GM23338 (cell line): ENCODE data around the gene CCDC150. TPM values are rescaled to one million over a fixed set of nuclear protein-coding genes. Genes with fewer than 3 reads are reported as not detected.

Source experiments
- ATAC-seq: fragments of 200-7000 bp; cut with Tn5 transposase; 3 replicates; pipeline ENCODE4 v1.9.1; 2020
- DNase-seq: peaks from one replicate; pipeline ENCODE4 v3.0.0-alpha.2; 2015; ENCODE audit warnings: low spot score
- H2AFZ ChIP-seq: fragments of 200-600 bp; sonication (generic); 2 replicates; pipeline ENCODE4 v1.8.0; 2016; ENCODE audit warnings: antibody characterized with exemption, mild to moderate bottlenecking, moderate library complexity
- H3F3A ChIP-seq: fragments of 200-600 bp; sonication (generic); replicated peaks from 2 replicates; pipeline ENCODE4 v1.8.0; 2017; ENCODE audit warnings: antibody characterized with exemption, mixed run types, low read depth
- H3K27ac ChIP-seq: fragments of 200-600 bp; sonication (generic); 2 replicates; pipeline ENCODE4 v1.6.1; 2016; ENCODE audit warnings: low read depth
- H3K27me3 ChIP-seq: fragments of 200-600 bp; sonication (generic); 2 replicates; pipeline ENCODE4 v1.8.0; 2016; ENCODE audit warnings: mild to moderate bottlenecking, mixed run types, moderate library complexity; ENCODE audit not compliant: insufficient read depth
- H3K36me3 ChIP-seq: fragments of 200-600 bp; sonication (generic); 2 replicates; pipeline ENCODE4 v1.8.0; 2016; ENCODE audit warnings: mild to moderate bottlenecking; ENCODE audit not compliant: insufficient read depth
- H3K4me1 ChIP-seq: fragments of 200-600 bp; sonication (generic); 2 replicates; pipeline ENCODE4 v1.8.0; 2016; ENCODE audit warnings: mild to moderate bottlenecking, moderate library complexity; ENCODE audit not compliant: insufficient read depth
- H3K4me2 ChIP-seq: fragments of 200-600 bp; sonication (generic); 2 replicates; pipeline ENCODE4 v1.7.1; 2017; ENCODE audit warnings: mixed run types
- H3K4me3 ChIP-seq: fragments of 200-600 bp; sonication (generic); 2 replicates; pipeline ENCODE4 v1.6.1; 2016; ENCODE audit warnings: mixed run types
- H3K79me2 ChIP-seq: fragments of 200-600 bp; sonication (generic); replicated peaks from 2 replicates; pipeline ENCODE4 v1.8.0; 2017; ENCODE audit warnings: mild to moderate bottlenecking; ENCODE audit not compliant: insufficient read depth
- H3K9me2 ChIP-seq: fragments of 200-600 bp; sonication (generic); 2 replicates; pipeline ENCODE4 v1.8.0; 2017; ENCODE audit not compliant: insufficient read depth
- H4K20me1 ChIP-seq: fragments of 200-600 bp; sonication (generic); replicated peaks from 2 replicates; pipeline ENCODE4 v1.8.0; 2017; ENCODE audit warnings: mild to moderate bottlenecking; ENCODE audit not compliant: insufficient read depth
- H3K27ac Mint-ChIP-seq: 2 replicates; pipeline ENCODE4 v1.8.0; 2020; ENCODE audit warnings: inconsistent platforms, mild to moderate bottlenecking, moderate library complexity, mixed read lengths
- H3K27me3 Mint-ChIP-seq: 3 replicates; pipeline ENCODE4 v1.8.0; 2022; ENCODE audit warnings: low read depth, mild to moderate bottlenecking, moderate library complexity, mixed read lengths, inconsistent platforms; ENCODE audit not compliant: insufficient read depth, poor library complexity
- H3K36me3 Mint-ChIP-seq: 3 replicates; pipeline ENCODE4 v1.8.0; 2021; ENCODE audit warnings: low read depth, mild to moderate bottlenecking, inconsistent platforms, moderate library complexity, mixed read lengths
- H3K4me1 Mint-ChIP-seq: 3 replicates; pipeline ENCODE4 v1.8.0; 2020; ENCODE audit warnings: mild to moderate bottlenecking, inconsistent platforms, mixed read lengths
- H3K4me3 Mint-ChIP-seq: 3 replicates; pipeline ENCODE4 v1.8.0; 2021; ENCODE audit warnings: moderate library complexity, mild to moderate bottlenecking, inconsistent platforms, mixed read lengths
- H3K9me3 Mint-ChIP-seq: 3 replicates; pipeline ENCODE4 v1.8.0; 2020; ENCODE audit warnings: moderate library complexity, mild to moderate bottlenecking, inconsistent platforms, mixed read lengths
- CREB1 ChIP-seq: fragments of 250-450 bp; sonication (Bioruptor Pico); IDR thresholded peaks from 2 replicates; pipeline ENCODE4 v1.5.0; 2020; ENCODE audit warnings: low read depth, mild to moderate bottlenecking, moderate library complexity
- CTCF ChIP-seq, 2 experiments: fragments of 200-600 bp in 1 of 2; sonication (generic) in 1 of 2; conservative IDR thresholded peaks; 2 replicates each; pipeline versions ENCODE4 v1.5.1 to v1.6.1; 2016 to 2017; ENCODE audit warnings: antibody characterized with exemption in 2 of 2, low read depth in 2 of 2, mild to moderate bottlenecking in 2 of 2, moderate library complexity in 1 of 2
- EZH2 ChIP-seq: fragments of 200-600 bp; sonication (generic); IDR thresholded peaks from one replicate; pipeline ENCODE4 v1.8.0; 2017; ENCODE audit warnings: antibody characterized with exemption, mild to moderate bottlenecking, low read depth; ENCODE audit not compliant: unreplicated experiment
- POLR2AphosphoS5 ChIP-seq: IDR thresholded peaks from 2 replicates; pipeline ENCODE4 v1.6.1; 2016; ENCODE audit warnings: antibody characterized with exemption, low read depth
- REST ChIP-seq: IDR thresholded peaks from one replicate; pipeline ENCODE4 v1.6.1; 2018; ENCODE audit warnings: antibody characterized with exemption; ENCODE audit not compliant: unreplicated experiment
- STAT1 ChIP-seq: IDR thresholded peaks from one replicate; pipeline ENCODE4 v1.6.1; 2016; ENCODE audit warnings: antibody characterized with exemption; ENCODE audit not compliant: unreplicated experiment
- ZNF114 ChIP-seq: fragments of 250-450 bp; sonication (Bioruptor Pico); IDR thresholded peaks from 2 replicates; pipeline ENCODE4 v1.5.0; 2020; ENCODE audit warnings: mild to moderate bottlenecking, moderate library complexity
- ZNF331 ChIP-seq: fragments of 250-450 bp; sonication (Bioruptor Pico); IDR thresholded peaks from 2 replicates; pipeline ENCODE4 v1.5.0; 2020; ENCODE audit warnings: low read depth, mild to moderate bottlenecking, moderate library complexity
- polyA plus RNA-seq: library from polyadenylated mRNA; unstranded; fragments of >200 nt; fragmentation: Nextera tagmentation; extraction: Ambion mirVana; gene quantifications from 2 replicates; pipeline ENCODE4 v1.2.1, GENCODE V29; 2016
- total RNA-seq: library from RNA; depleted of rRNA; stranded (reverse); fragments of >200 nt; shearing (Covaris generic); gene quantifications from 2 replicates; pipeline ENCODE4 v1.2.3, GENCODE V29; 2014
- TF ChIP-seq, protein P1 (sequence below): IDR thresholded peaks from 2 replicates; pipeline ENCODE4 v1.6.1; 2016; ENCODE audit warnings: antibody characterized with exemption

The CCDC150 gene
- total and polyA plus RNA-seq, 2 experiments from 2014 or later: 56.3 to 68.3 TPM

DNA sequence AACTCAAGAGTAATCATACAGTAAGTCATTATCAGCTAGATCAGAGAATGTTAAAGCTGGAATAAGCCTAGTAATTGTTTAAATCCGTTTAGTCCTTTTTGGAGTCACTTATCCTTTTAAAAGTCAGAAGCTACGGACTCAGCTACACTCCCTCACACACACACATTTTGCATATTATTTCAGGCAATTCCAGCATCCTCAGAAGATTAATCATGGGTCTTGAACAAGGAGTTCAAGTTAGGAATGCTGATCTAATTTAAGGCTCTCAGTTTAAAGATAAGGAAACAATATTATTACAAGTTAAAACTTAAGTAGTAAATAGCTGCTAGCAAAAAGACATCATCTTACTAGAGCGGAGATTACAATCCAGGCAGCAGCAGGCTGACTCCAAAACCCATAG, 85.7 kb downstream of the CCDC150 start:
- peaks cover 69% of the 10 kb centered on the region for H3K36me3 ChIP-seq
- DNase-seq: no peak
- no peaks in the 10 kb centered on the region for H3K4me1 Mint-ChIP-seq
- no peak overlapping the region for H3K4me2 ChIP-seq
- H4K20me1 ChIP-seq: peaks cover 9% of the 10 kb centered on the region; the same call in 1 of the 2 replicates
- H2AFZ ChIP-seq: no peak overlapping the region
- no peaks in the 10 kb centered on the region for H3K79me2 ChIP-seq
- H3F3A ChIP-seq: no peaks in the 10 kb centered on the region
- H3K27ac Mint-ChIP-seq: no peak overlapping the region
- TF ChIP-seq CTCF (conservative IDR thresholded peaks at IDR 0.05; ENCODE audit: low read depth in 2 of 2) (no peak), CREB1 (CRISPR knock-in tag) (no peak), EZH2 (no peak), POLR2AphosphoS5 (no peak), ZNF331 (CRISPR knock-in tag) (no peak)
- TF ChIP-seq, protein P1, sequence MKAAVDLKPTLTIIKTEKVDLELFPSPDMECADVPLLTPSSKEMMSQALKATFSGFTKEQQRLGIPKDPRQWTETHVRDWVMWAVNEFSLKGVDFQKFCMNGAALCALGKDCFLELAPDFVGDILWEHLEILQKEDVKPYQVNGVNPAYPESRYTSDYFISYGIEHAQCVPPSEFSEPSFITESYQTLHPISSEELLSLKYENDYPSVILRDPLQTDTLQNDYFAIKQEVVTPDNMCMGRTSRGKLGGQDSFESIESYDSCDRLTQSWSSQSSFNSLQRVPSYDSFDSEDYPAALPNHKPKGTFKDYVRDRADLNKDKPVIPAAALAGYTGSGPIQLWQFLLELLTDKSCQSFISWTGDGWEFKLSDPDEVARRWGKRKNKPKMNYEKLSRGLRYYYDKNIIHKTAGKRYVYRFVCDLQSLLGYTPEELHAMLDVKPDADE: no peak
- H3K27me3 ChIP-seq: no peaks in the 10 kb centered on the region
- no peaks in the 10 kb centered on the region for H3K9me2 ChIP-seq
- no peaks in the 10 kb centered on the region for H3K27me3 Mint-ChIP-seq
- peaks cover 59% of the 10 kb centered on the region for H3K36me3 Mint-ChIP-seq
- no peak for ATAC-seq
- H3K4me3 ChIP-seq: no peak overlapping the region
- H3K27ac ChIP-seq: no peak overlapping the region
- no peak overlapping the region for H3K4me3 Mint-ChIP-seq
- no peaks in the 10 kb centered on the region for H3K4me1 ChIP-seq
- no peaks in the 10 kb centered on the region for H3K9me3 Mint-ChIP-seq

DNA sequence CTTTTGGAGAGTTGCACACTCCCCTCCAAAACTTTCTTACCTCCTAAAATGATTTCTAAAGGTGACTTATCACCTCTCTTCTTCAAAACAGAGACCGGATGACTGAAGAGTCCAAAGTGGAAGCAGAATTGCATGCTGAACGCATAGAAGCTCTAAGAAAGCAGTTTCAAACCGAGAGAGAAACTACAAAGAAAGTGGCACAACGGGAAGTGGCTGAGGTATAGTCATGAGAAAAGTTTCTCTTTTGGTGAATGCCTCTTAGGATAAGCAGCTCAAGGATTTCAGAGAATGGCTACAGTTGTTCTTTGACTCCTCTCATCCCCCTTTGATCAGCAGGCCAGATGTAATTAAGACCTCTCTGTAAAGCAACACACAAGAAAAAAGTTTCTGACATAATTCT, 86.4 kb downstream of the CCDC150 start:
- no peaks in the 10 kb centered on the region for H3K9me2 ChIP-seq
- no peak for TF ChIP-seq ZNF331 (CRISPR knock-in tag)
- TF ChIP-seq ZNF114 (CRISPR knock-in tag): no peak
- TF ChIP-seq STAT1: no peak
- TF ChIP-seq POLR2AphosphoS5: no peak
- no peak for TF ChIP-seq REST
- no peak for TF ChIP-seq EZH2
- TF ChIP-seq, protein P1: no peak

More for the DNA sequence above, 86.4 kb downstream of the CCDC150 start:
- H3K27me3 Mint-ChIP-seq: no peaks in the 10 kb centered on the region
- H3K4me3 Mint-ChIP-seq: no peak overlapping the region
- Histone ChIP-seq H3K79me2 (no peaks in the 10 kb centered on the region), H3F3A (no peaks in the 10 kb centered on the region), H3K4me3 (no peak overlapping the region), H3K36me3 (peaks cover 74% of the 10 kb centered on the region), H2AFZ (no peak overlapping the region), H3K27me3 (no peaks in the 10 kb centered on the region), H3K4me1 (no peaks in the 10 kb centered on the region), H3K4me2 (no peak overlapping the region), H3K27ac (no peak overlapping the region), H4K20me1 (peaks cover 9% of the 10 kb centered on the region; the same call in 1 of the 2 replicates)
- no peaks in the 10 kb centered on the region for H3K4me1 Mint-ChIP-seq
- H3K36me3 Mint-ChIP-seq: peaks cover 60% of the 10 kb centered on the region
- H3K27ac Mint-ChIP-seq: no peak overlapping the region
- DNase-seq (no peak), ATAC-seq (no peak)
- H3K9me3 Mint-ChIP-seq: no peaks in the 10 kb centered on the region
